Esophagus muscularis mucosa (tissue), 3 donors: ENCODE measurements around the gene ARHGAP15.

Experiments
- CTCF ChIP-seq, 3 experiments: fragments of 200-600 bp in 2 of 3; fragments of 450-650 bp in 1 of 3; sonication (generic) in 2 of 3; IDR thresholded peaks; one replicate each; pipeline ENCODE4 v1.5.1; 2017 to 2019; ENCODE audit warnings: antibody characterized with exemption in 3 of 3, mild to moderate bottlenecking in 2 of 3, moderate library complexity in 1 of 3
- POLR2A ChIP-seq: fragments of 450-650 bp; IDR thresholded peaks from one replicate; pipeline ENCODE4 v1.6.1; 2017; ENCODE audit warnings: antibody characterized with exemption, moderate library complexity, mild to moderate bottlenecking, low read depth
- POLR2AphosphoS5 ChIP-seq, 2 donors: sonication (generic); formaldehyde crosslinking; IDR thresholded peaks; one replicate each; pipeline ENCODE4 v1.6.1; 2017; ENCODE audit warnings: antibody characterized with exemption in 2 of 2

- TF ChIP-seq POLR2A, result no peak
- no peak for TF ChIP-seq POLR2AphosphoS5 (IDR thresholded peaks at IDR 0.05)
- no peak for TF ChIP-seq CTCF (IDR thresholded peaks at IDR 0.05)
Observed at GRCh38 chr2:143736904-143737303, 607.7 kb downstream of the ARHGAP15 start.
